IMR-90 (cell line): ENCODE data around the gene NTMT1. TPM values are rescaled to one million over a fixed set of nuclear protein-coding genes. Genes with fewer than 3 reads are reported as not detected.

Experiments used
- ATAC-seq: fragments of 200-7000 bp; cut with Tn5 transposase; 2 replicates; pipeline ENCODE4 v1.9.1; 2020; ENCODE audit warnings: low read depth, mild to moderate bottlenecking, moderate library complexity
- BruUV-seq: library from RNA; stranded (reverse); fragments of 400-500 nt; replicated peaks from 2 replicates; lab custom pipeline; 2021; lab: Mats Ljungman, UMichigan
- CTCF ChIA-PET: fragments of 300-600 bp; formaldehyde crosslinking; extraction: SDS; loops from one replicate; lab custom pipeline; 2021; ENCODE audit warnings: antibody characterized with exemption; lab: Yijun Ruan, JAX
- POLR2A ChIA-PET: fragments of 300-600 bp; sonication (Branson Sonifier 250); formaldehyde crosslinking; loops from one replicate; lab custom pipeline; 2022; ENCODE audit warnings: antibody characterized with exemption; ENCODE audit not compliant: unreplicated experiment; lab: Charles Lee
- DNase-seq: peaks from one replicate; pipeline ENCODE4 v3.0.0; 2013
- H2AFZ ChIP-seq: replicated peaks from 2 replicates; pipeline ENCODE3; 2013; ENCODE audit warnings: low read length, mild to moderate bottlenecking; ENCODE audit not compliant: poor library complexity
- H2AK5ac ChIP-seq: 2 replicates; pipeline ENCODE4 v1.6.1; 2013; ENCODE audit warnings: low read depth, low read length, inconsistent platforms
- H2AK9ac ChIP-seq: replicated peaks from 2 replicates; pipeline ENCODE3; 2013; ENCODE audit warnings: mild to moderate bottlenecking, low read depth, low read length, moderate library complexity; ENCODE audit not compliant: poor library complexity
- H2BK120ac ChIP-seq: 2 replicates; pipeline ENCODE4 v1.6.1; 2013; ENCODE audit warnings: low read depth, low read length, inconsistent platforms
- H2BK15ac ChIP-seq: 3 replicates; pipeline ENCODE4 v1.6.1; 2013; ENCODE audit warnings: low read depth, low read length, inconsistent platforms
- H2BK20ac ChIP-seq: 2 replicates; pipeline ENCODE4 v1.6.1; 2013; ENCODE audit warnings: low read depth, mild to moderate bottlenecking, inconsistent platforms, low read length, moderate library complexity
- H2BK5ac ChIP-seq: 2 replicates; pipeline ENCODE4 v1.6.1; 2013; ENCODE audit warnings: mild to moderate bottlenecking, low read depth, low read length, inconsistent platforms; ENCODE audit not compliant: poor library complexity, severe bottlenecking
- H3K14ac ChIP-seq: replicated peaks from 2 replicates; pipeline ENCODE4 v1.6.1; 2013; ENCODE audit warnings: low read depth, low read length, inconsistent platforms
- H3K18ac ChIP-seq: 2 replicates; pipeline ENCODE4 v1.6.1; 2013; ENCODE audit warnings: low read depth, low read length, control low read depth
- H3K23ac ChIP-seq: 2 replicates; pipeline ENCODE4 v1.6.1; 2013; ENCODE audit warnings: low read depth, low read length, inconsistent platforms
- H3K27ac ChIP-seq: 2 replicates; pipeline ENCODE4 v1.5.1; 2013; ENCODE audit warnings: mild to moderate bottlenecking, control low read depth, low read length; ENCODE audit not compliant: insufficient read depth
- H3K27me3 ChIP-seq: 2 replicates; pipeline ENCODE4 v1.6.1; 2013; ENCODE audit warnings: low read length; ENCODE audit not compliant: control insufficient read depth, insufficient read depth
- H3K36me3 ChIP-seq: 2 replicates; pipeline ENCODE4 v1.6.1; 2013; ENCODE audit warnings: low read length, mixed read lengths; ENCODE audit not compliant: control insufficient read depth, insufficient read depth
- H3K4ac ChIP-seq: 2 replicates; pipeline ENCODE4 v1.6.1; 2013; ENCODE audit warnings: low read depth, low read length, inconsistent platforms
- H3K4me1 ChIP-seq: 2 replicates; pipeline ENCODE4 v1.6.1; 2013; ENCODE audit warnings: low read length, mixed read lengths; ENCODE audit not compliant: control insufficient read depth, insufficient read depth
- H3K4me2 ChIP-seq: 2 replicates; pipeline ENCODE4 v1.6.1; 2013; ENCODE audit warnings: low read depth, mild to moderate bottlenecking, control low read depth, low read length, moderate library complexity
- H3K4me3 ChIP-seq: 2 replicates; pipeline ENCODE4 v1.5.1; 2013; ENCODE audit warnings: low read depth, mild to moderate bottlenecking, control low read depth, low read length, moderate library complexity; ENCODE audit not compliant: insufficient read depth
- H3K56ac ChIP-seq: 2 replicates; pipeline ENCODE4 v1.6.1; 2013; ENCODE audit warnings: low read length, inconsistent platforms; ENCODE audit not compliant: insufficient read depth; ENCODE audit errors: extremely low read depth
- H3K79me1 ChIP-seq, 2 experiments: 2 replicates each; pipeline ENCODE4 v1.6.1; 2013; ENCODE audit warnings: low read length in 2 of 2, inconsistent platforms in 1 of 2, low read depth in 1 of 2
- H3K9ac ChIP-seq: 2 replicates; pipeline ENCODE4 v1.6.1; 2013; ENCODE audit warnings: low read depth, low read length, control low read depth
- H3K9me1 ChIP-seq: 2 replicates; pipeline ENCODE4 v1.6.1; 2013; ENCODE audit warnings: low read length, inconsistent platforms; ENCODE audit not compliant: insufficient read depth
- H3K9me3 ChIP-seq: 2 replicates; pipeline ENCODE4 v1.6.1; 2013; ENCODE audit warnings: low read length; ENCODE audit not compliant: control insufficient read depth, insufficient read depth
- H4K20me1 ChIP-seq: 2 replicates; pipeline ENCODE4 v1.6.1; 2013; ENCODE audit warnings: low read length, inconsistent platforms; ENCODE audit not compliant: insufficient read depth
- H4K5ac ChIP-seq: 2 replicates; pipeline ENCODE4 v1.6.1; 2013; ENCODE audit warnings: mild to moderate bottlenecking, low read depth, low read length, control low read depth
- H4K8ac ChIP-seq, 2 experiments: 2 replicates each; pipeline ENCODE4 v1.6.1; 2013; ENCODE audit warnings: low read depth in 2 of 2, low read length in 2 of 2, control low read depth in 1 of 2, inconsistent platforms in 1 of 2
- H4K91ac ChIP-seq: 2 replicates; pipeline ENCODE4 v1.6.1; 2013; ENCODE audit warnings: low read depth, low read length, inconsistent platforms; ENCODE audit not compliant: insufficient read depth
- CEBPB ChIP-seq: IDR thresholded peaks from 2 replicates; pipeline ENCODE4 v1.6.1; 2012; ENCODE audit warnings: low read depth, low read length, improper control_type of control experiment
- MAZ ChIP-seq: IDR thresholded peaks from 2 replicates; pipeline ENCODE4 v1.6.1; 2012; ENCODE audit warnings: low read depth, mild to moderate bottlenecking, low read length, improper control_type of control experiment, moderate library complexity, borderline replicate concordance
- WGBS, 2 experiments: methylation state at CpG; one replicate each; pipeline versions ENCODE4 v1.1.5 to v1.1.7; 2013; ENCODE audit warnings: missing lambda C conversion rate in 2 of 2; ENCODE audit not compliant: insufficient read length in 1 of 2; ENCODE audit errors: extremely low coverage in 2 of 2; 5-methylcytosine and 5-hydroxymethylcytosine counted together
- dilution Hi-C: fragments of 300-500 bp; cut with HindIII; formaldehyde crosslinking; loops from one replicate; pipeline ENCODE4 v1.14.3; 2018; ENCODE audit warnings: low sequenced_read_pairs; ENCODE audit not compliant: unreplicated experiment
- in situ Hi-C: fragments of 300-500 bp; cut with MboI; formaldehyde crosslinking; loops from 3 replicates; pipeline ENCODE4 v1.14.3; 2019; ENCODE audit warnings: low sequenced_read_pairs, inconsistent platforms, mixed read lengths
- intact Hi-C: fragments of 100-400 bp; cut with micrococcal nuclease; formaldehyde crosslinking; loops from 2 replicates; pipeline ENCODE4 v1.10.0; 2022
- polyA plus RNA-seq, 3 experiments: library from polyadenylated mRNA; depleted of rRNA; stranded (reverse); fragments of >200 nt; gene quantifications; 2 replicates each; pipeline ENCODE4 v1.2.3, GENCODE V29; 2012; ENCODE audit warnings: low replicate concordance in 1 of 3
- total RNA-seq: library from RNA; depleted of rRNA; stranded (reverse); fragments of >200 nt; gene quantifications from 2 replicates; pipeline ENCODE4 v1.2.3, GENCODE V29; 2012
- TF ChIP-seq, protein P1 (sequence below): conservative IDR thresholded peaks from 2 replicates; pipeline ENCODE4 v1.5.1; 2012; ENCODE audit warnings: mild to moderate bottlenecking, low read depth, low read length, improper control_type of control experiment

Gene NTMT1
- total and polyA plus RNA-seq, 2 of the 4 experiments (the other 2 are of a cell fraction): 68.1 to 88.1 TPM

DNA sequence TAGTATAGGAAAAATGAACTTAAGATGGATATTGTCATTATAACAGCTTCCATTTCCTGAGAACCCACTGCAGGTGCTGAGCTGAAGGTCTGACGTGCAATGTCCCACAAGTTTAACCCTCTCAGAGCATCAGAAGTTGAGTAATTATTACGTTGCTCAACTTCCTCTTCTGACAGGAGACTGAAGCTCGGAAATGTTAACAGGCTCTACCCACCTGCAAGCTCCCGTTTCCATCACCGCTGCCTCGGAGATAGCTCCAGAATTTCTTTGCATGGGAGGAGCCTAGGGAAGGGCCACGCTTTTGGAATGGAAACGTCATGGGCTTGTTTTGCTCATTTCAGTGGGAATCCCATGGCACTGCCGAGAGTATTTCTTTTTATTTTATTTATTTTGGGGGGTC, 1.0 kb upstream of the NTMT1 start:
- no peak overlapping the region for H2AFZ ChIP-seq
- no peak overlapping the region for H2BK20ac ChIP-seq
- TF ChIP-seq, protein P1, sequence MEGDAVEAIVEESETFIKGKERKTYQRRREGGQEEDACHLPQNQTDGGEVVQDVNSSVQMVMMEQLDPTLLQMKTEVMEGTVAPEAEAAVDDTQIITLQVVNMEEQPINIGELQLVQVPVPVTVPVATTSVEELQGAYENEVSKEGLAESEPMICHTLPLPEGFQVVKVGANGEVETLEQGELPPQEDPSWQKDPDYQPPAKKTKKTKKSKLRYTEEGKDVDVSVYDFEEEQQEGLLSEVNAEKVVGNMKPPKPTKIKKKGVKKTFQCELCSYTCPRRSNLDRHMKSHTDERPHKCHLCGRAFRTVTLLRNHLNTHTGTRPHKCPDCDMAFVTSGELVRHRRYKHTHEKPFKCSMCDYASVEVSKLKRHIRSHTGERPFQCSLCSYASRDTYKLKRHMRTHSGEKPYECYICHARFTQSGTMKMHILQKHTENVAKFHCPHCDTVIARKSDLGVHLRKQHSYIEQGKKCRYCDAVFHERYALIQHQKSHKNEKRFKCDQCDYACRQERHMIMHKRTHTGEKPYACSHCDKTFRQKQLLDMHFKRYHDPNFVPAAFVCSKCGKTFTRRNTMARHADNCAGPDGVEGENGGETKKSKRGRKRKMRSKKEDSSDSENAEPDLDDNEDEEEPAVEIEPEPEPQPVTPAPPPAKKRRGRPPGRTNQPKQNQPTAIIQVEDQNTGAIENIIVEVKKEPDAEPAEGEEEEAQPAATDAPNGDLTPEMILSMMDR: no peak
- TF ChIP-seq MAZ: no peak
- TF ChIP-seq CEBPB: peak; percentile 14; the same call in 1 of the 2 replicates
- no peaks in the 10 kb centered on the region for H3K9me3 ChIP-seq
- no peak overlapping the region for H2BK15ac ChIP-seq
- ATAC-seq: no peak
- H3K4me1 ChIP-seq: peaks cover 25% of the 10 kb centered on the region
- no peak overlapping the region for H4K91ac ChIP-seq
- H3K27ac ChIP-seq: no peak overlapping the region
- WGBS, 2 experiments: 60% methylated on average over 1 of the region's 9 CpGs; no CpG with 5 or more reads in 1 of the 2 experiments
- H3K23ac ChIP-seq: no peak overlapping the region
- no peak overlapping the region for H4K5ac ChIP-seq
- H2AK5ac ChIP-seq: no peak overlapping the region
- no peak overlapping the region for H3K4ac ChIP-seq
- in situ Hi-C loops: no loop called here
- peak; percentile 32 for DNase-seq
- no peak overlapping the region for H2BK120ac ChIP-seq
- no peak overlapping the region for H3K18ac ChIP-seq
- no peaks in the 10 kb centered on the region for H3K27me3 ChIP-seq
- H3K36me3 ChIP-seq: peaks cover 3% of the 10 kb centered on the region; the same call in 1 of the 2 replicates
- no peak overlapping the region for H3K9ac ChIP-seq
- no peak overlapping the region for H3K4me2 ChIP-seq
- H3K79me1 ChIP-seq: peaks cover 7 to 39% of the 10 kb centered on the region in 2 experiments; a peak in 3 of 4 replicates
- dilution Hi-C loops: no loop called here
- intact Hi-C loops: loop anchor here (1.0 kb wide), 1 partner anchor 486 kb away; no protein-coding TSS in a partner anchor
- H2AK9ac ChIP-seq: no peak overlapping the region
- H3K56ac ChIP-seq: no peak overlapping the region
- no TSS peak for BruUV-seq
- CTCF ChIA-PET: interaction anchor here (1.2 to 3.1 kb wide), 3 partner anchors 11 to 493 kb away, joined by 7 to 26 read pairs (median 8); no protein-coding TSS in a partner anchor
- H2BK5ac ChIP-seq: no peak overlapping the region
- H3K14ac ChIP-seq: no peak overlapping the region
- POLR2A ChIA-PET: interaction anchor here (1.4 kb wide), 1 partner anchor 486 kb away, joined by 3 read pairs; no protein-coding TSS in a partner anchor
- H3K9me1 ChIP-seq: peaks cover 17% of the 10 kb centered on the region
- peaks cover 33% of the 10 kb centered on the region for H4K20me1 ChIP-seq
- H3K4me3 ChIP-seq: no peak overlapping the region
- no peak overlapping the region for H4K8ac ChIP-seq
